ENCODE results near the gene HMGB4. TPM values are rescaled to one million over a fixed set of nuclear protein-coding genes. Genes with fewer than 3 reads are reported as not detected.

HMGB4 gene
- total RNA-seq, 1 donor from 2014 or later: not detected

GRCh38 chr1:33819913-33820311 is 44.0 kb upstream of the HMGB4 start:
- Mint-ChIP-seq H3K4me1 (ENCODE audit: unreplicated experiment) (peaks cover 15% of the 10 kb centered on the region), H3K9me3 (ENCODE audit: unreplicated experiment) (no peaks in the 10 kb centered on the region), H3K27me3 (ENCODE audit: unreplicated experiment) (peaks cover 5% of the 10 kb centered on the region), H3K36me3 (ENCODE audit: low read depth, unreplicated experiment) (peaks cover 5% of the 10 kb centered on the region), H3K4me3 (ENCODE audit: unreplicated experiment) (no peak overlapping the region), H3K27ac (ENCODE audit: unreplicated experiment) (no peak overlapping the region)
- DNase-seq (ENCODE audit: low spot score): no peak
- TF ChIP-seq CTCF (IDR thresholded peaks at IDR 0.05; ENCODE audit: unreplicated experiment): no peak

GRCh38 chr1:33820804-33821203 is 43.1 kb upstream of the HMGB4 start:
- H3K9me3 Mint-ChIP-seq (ENCODE audit: unreplicated experiment): no peaks in the 10 kb centered on the region
- TF ChIP-seq CTCF (IDR thresholded peaks at IDR 0.05; ENCODE audit: unreplicated experiment): no peak
- peaks cover 15% of the 10 kb centered on the region for H3K4me1 Mint-ChIP-seq (ENCODE audit: unreplicated experiment)
- peaks cover 5% of the 10 kb centered on the region for H3K36me3 Mint-ChIP-seq (ENCODE audit: low read depth, unreplicated experiment)
- no peak for DNase-seq (ENCODE audit: low spot score)
- peaks cover 5% of the 10 kb centered on the region for H3K27me3 Mint-ChIP-seq (ENCODE audit: unreplicated experiment)
- H3K27ac Mint-ChIP-seq (ENCODE audit: unreplicated experiment): no peak overlapping the region
- H3K4me3 Mint-ChIP-seq (ENCODE audit: unreplicated experiment): no peak overlapping the region

GRCh38 chr1:33821291-33821690 is 42.6 kb upstream of the HMGB4 start:
- no peaks in the 10 kb centered on the region for H3K9me3 Mint-ChIP-seq (ENCODE audit: unreplicated experiment)
- H3K27ac Mint-ChIP-seq (ENCODE audit: unreplicated experiment): no peak overlapping the region
- TF ChIP-seq CTCF (IDR thresholded peaks at IDR 0.05; ENCODE audit: unreplicated experiment): no peak
- H3K36me3 Mint-ChIP-seq (ENCODE audit: low read depth, unreplicated experiment): peaks cover 5% of the 10 kb centered on the region
- H3K4me3 Mint-ChIP-seq (ENCODE audit: unreplicated experiment): no peak overlapping the region
- peaks cover 5% of the 10 kb centered on the region for H3K27me3 Mint-ChIP-seq (ENCODE audit: unreplicated experiment)
- H3K4me1 Mint-ChIP-seq (ENCODE audit: unreplicated experiment): peaks cover 15% of the 10 kb centered on the region
- no peak for DNase-seq (ENCODE audit: low spot score)

- Mint-ChIP-seq H3K4me3 (ENCODE audit: unreplicated experiment) (no peak overlapping the region), H3K4me1 (ENCODE audit: unreplicated experiment) (peaks cover 15% of the 10 kb centered on the region), H3K9me3 (ENCODE audit: unreplicated experiment) (no peaks in the 10 kb centered on the region), H3K27me3 (ENCODE audit: unreplicated experiment) (peaks cover 5% of the 10 kb centered on the region), H3K27ac (ENCODE audit: unreplicated experiment) (no peak overlapping the region), H3K36me3 (ENCODE audit: low read depth, unreplicated experiment) (peaks cover 5% of the 10 kb centered on the region)
- no peak for TF ChIP-seq CTCF (IDR thresholded peaks at IDR 0.05; ENCODE audit: unreplicated experiment)
- no peak for DNase-seq (ENCODE audit: low spot score)
These were observed 41.5 kb upstream of the HMGB4 start for GRCh38 chr1:33822396-33822795.

- H3K4me1 Mint-ChIP-seq (ENCODE audit: unreplicated experiment): peaks cover 15% of the 10 kb centered on the region
- no peak for TF ChIP-seq CTCF (IDR thresholded peaks at IDR 0.05; ENCODE audit: unreplicated experiment)
- peaks cover 5% of the 10 kb centered on the region for H3K27me3 Mint-ChIP-seq (ENCODE audit: unreplicated experiment)
- H3K27ac Mint-ChIP-seq (ENCODE audit: unreplicated experiment): no peak overlapping the region
- H3K4me3 Mint-ChIP-seq (ENCODE audit: unreplicated experiment): no peak overlapping the region
- DNase-seq (ENCODE audit: low spot score): no peak
- H3K9me3 Mint-ChIP-seq (ENCODE audit: unreplicated experiment): no peaks in the 10 kb centered on the region
- peaks cover 5% of the 10 kb centered on the region for H3K36me3 Mint-ChIP-seq (ENCODE audit: low read depth, unreplicated experiment)
These were observed 40.5 kb upstream of the HMGB4 start for GRCh38 chr1:33823401-33823800.

Measured in endothelial cell (in vitro differentiated cells).